Activated T-cell treated with anti-CD3 and anti-CD28 coated beads for 1 hour (primary cell): ENCODE measurements around the gene SLC35F5.
"Not testable (repeated sequence)": the region's sequence is repeated elsewhere in the genome, so short reads cannot be mapped to it uniquely, and the experiment has no call there.

Experiments used
- DNase-seq: peaks from one replicate; pipeline ENCODE4 v3.0.0-alpha.2; 2020; ENCODE audit warnings: low read depth

SLC35F5 gene

GRCh38 chr2:113755835-113756354, 547 bp downstream of the SLC35F5 start:
- peak; percentile 23 for DNase-seq

GRCh38 chr2:113755035-113755834, 1.2 kb downstream of the SLC35F5 start:
- no peak for DNase-seq

- DNase-seq: no peak
Measured at GRCh38 chr2:113754160-113754559, 2.3 kb downstream of the SLC35F5 start.

GRCh38 chr2:113750385-113750784, 6.1 kb downstream of the SLC35F5 start:
- DNase-seq: no peak

- DNase-seq: no peak
Measured at GRCh38 chr2:113741091-113741490, 15.4 kb downstream of the SLC35F5 start.

- DNase-seq: no peak
Measured at GRCh38 chr2:113739849-113740248, 16.6 kb downstream of the SLC35F5 start.

GRCh38 chr2:113734185-113734584, 22.3 kb downstream of the SLC35F5 start:
- no peak for DNase-seq

GRCh38 chr2:113724010-113724409, 32.4 kb downstream of the SLC35F5 start:
- DNase-seq: no peak

GRCh38 chr2:113723411-113723810, 33.0 kb downstream of the SLC35F5 start:
- DNase-seq: no peak

GRCh38 chr2:113720167-113720566, 36.3 kb downstream of the SLC35F5 start:
- no peak for DNase-seq

- no peak for DNase-seq
Measured at GRCh38 chr2:113716291-113716690, 40.2 kb downstream of the SLC35F5 start.

- DNase-seq: no peak
Measured at GRCh38 chr2:113712941-113713340, 43.5 kb downstream of the SLC35F5 start.

- DNase-seq: no peak
Measured at GRCh38 chr2:113711851-113712250, 44.6 kb downstream of the SLC35F5 start.

GRCh38 chr2:113709022-113709421, 47.4 kb downstream of the SLC35F5 start:
- DNase-seq: no peak

GRCh38 chr2:113707106-113707505, 49.3 kb downstream of the SLC35F5 start:
- DNase-seq: no peak

GRCh38 chr2:113705982-113706523, 50.4 kb downstream of the SLC35F5 start:
- DNase-seq: no peak

- not testable (repeated sequence) for DNase-seq
Measured at GRCh38 chr2:113704300-113704993, 52.0 kb downstream of the SLC35F5 start.

GRCh38 chr2:113703386-113704299, 52.8 kb downstream of the SLC35F5 start:
- no peak for DNase-seq

- no peak for DNase-seq
Measured at GRCh38 chr2:113700186-113700841, 56.1 kb downstream of the SLC35F5 start.

- DNase-seq: no peak
Measured at GRCh38 chr2:113698892-113699447, 57.5 kb downstream of the SLC35F5 start.

- not testable (repeated sequence) for DNase-seq
Measured at GRCh38 chr2:113698251-113698650, 58.2 kb downstream of the SLC35F5 start.
